Activated CD4-positive, CD25-positive, alpha-beta regulatory T cell treated with anti-CD3 and anti-CD28 coated beads, Interleukin-2, amount 50 U/mL, for 72 hours (primary cell): Measurements from ENCODE around the gene MAPK8IP2.
"Not testable (repeated sequence)": the region's sequence is repeated elsewhere in the genome, so short reads cannot be mapped to it uniquely, and the experiment has no call there.

ENCODE experiments used
- DNase-seq: peaks from one replicate; pipeline ENCODE4 v3.0.0; 2021

Gene MAPK8IP2

DNA sequence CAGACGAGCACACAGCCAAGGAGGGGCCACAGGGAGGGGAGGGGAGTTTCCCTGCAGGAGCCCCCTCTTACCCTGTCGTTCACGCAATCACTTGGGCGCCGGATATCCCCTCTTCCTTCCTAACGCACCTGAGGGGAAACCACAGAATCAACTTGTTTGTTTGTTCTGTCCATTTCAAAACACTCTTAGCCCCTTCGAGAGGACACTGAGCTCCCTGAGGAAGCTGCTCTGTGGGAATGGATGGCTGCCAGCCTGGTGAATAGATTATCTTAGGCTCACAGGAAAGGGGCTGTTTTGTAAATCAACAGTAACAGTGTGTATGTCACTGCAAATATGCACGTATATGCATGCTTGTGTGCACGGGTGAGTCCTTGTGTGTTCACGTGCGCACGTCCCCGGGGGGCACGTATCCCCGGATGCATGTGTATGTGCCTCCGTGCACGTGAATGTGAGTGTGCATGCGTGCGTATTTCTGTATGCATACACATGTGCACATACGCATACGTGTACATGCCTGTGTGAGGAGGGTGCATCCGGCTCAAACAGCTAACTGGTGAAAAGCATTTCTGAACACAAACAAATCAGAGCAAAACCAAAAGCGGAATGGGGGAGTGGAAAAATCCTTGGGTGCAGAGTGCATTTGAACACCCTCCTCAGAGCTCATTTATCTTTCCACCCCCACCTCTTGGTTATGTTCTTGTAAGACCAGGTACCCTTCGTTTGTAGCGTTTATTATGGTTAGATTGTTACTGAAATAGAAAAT, 20.2 kb downstream of the MAPK8IP2 start:
- peak; percentile 54 for DNase-seq

DNA sequence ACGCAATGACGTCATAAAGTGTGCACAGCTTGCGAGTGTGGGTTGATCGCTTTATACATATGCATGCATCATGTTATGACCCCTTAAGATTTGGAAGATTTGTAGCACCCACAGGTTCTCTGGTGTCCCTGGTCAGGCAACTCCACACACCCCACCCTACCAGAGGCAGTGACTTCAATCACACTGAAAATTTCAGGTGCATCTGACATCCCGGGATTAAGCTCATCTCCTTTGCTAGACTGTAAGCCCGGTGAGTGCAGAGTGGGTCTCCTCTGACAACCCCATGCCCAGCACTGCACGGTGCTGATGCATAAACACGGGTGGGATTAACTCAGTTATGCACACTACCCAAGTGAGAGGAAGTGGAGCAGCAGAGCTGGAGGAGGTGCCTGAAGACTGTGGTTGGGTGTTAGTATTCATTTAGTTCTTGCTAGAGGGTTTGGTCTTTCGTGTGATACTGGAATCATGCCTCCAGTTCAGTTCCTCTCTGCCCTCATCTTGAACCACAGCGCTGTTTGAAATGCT, 20.8 kb downstream of the MAPK8IP2 start:
- peak; percentile 51 for DNase-seq

DNA sequence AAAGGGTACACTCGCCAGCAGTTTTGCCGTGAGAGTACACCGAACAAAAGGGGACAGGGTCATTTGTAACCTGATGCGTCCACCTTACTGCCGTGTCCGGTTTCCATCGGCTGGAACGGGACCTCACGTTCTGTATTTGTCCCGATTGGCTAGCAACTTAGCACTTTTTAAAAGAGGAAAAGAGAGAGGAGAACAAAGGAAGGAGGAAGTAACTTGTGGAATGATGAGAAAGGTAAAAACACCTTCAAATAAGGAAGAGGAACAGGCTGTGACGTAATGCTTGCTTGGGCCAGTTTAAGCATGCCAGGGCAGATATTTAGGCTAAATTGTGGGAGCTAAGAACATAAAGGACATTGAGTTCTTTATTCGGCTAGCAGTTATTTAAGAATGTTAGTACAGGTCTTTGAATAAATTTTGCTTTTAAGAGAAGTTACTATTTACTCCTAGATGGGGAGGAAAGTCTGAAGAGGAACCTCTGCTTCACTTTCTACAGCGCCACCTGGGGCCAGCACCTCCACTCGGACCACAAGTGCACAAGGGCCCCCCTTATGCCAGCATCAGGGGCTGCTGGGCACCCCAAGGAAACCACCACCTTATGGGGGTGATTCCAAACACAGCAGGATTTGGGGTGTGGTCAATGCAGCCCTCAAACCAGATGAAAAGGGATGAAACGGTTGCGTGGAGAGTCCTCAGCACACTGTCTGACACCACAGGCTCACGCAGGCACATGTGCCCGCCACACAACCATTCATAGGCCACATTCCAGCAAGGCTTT, 21.5 kb downstream of the MAPK8IP2 start:
- peak; percentile 37 for DNase-seq

DNA sequence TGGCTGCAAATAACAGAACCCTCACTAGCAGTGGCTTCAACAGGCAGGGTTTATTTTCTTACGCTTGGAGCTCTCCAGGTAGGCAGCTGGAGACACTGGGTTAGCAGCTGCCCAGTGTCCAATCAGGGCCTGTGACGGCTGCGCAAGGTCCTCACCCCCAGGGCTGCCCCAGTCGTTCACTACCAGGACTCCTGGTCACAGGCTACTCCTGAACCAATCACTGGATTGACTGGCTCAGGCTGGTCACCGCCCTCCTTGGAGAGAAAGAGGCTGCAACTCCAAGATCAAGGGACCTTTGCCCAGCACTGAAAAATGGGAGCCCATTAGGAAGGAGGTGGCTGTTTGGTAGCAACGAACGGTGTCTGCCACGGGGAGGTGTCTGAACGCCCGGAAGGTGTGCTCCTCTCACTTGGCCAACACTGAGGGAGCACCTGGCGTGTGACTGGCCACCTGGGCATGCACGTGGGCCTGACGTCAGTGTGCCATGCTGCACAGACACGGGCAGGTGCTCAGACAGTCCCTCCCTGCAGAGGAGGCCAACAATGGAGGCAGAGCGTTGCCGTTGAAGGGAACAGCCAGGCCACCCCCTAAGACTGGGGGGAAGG, 22.2 kb downstream of the MAPK8IP2 start:
- peak; percentile 26 for DNase-seq

DNA sequence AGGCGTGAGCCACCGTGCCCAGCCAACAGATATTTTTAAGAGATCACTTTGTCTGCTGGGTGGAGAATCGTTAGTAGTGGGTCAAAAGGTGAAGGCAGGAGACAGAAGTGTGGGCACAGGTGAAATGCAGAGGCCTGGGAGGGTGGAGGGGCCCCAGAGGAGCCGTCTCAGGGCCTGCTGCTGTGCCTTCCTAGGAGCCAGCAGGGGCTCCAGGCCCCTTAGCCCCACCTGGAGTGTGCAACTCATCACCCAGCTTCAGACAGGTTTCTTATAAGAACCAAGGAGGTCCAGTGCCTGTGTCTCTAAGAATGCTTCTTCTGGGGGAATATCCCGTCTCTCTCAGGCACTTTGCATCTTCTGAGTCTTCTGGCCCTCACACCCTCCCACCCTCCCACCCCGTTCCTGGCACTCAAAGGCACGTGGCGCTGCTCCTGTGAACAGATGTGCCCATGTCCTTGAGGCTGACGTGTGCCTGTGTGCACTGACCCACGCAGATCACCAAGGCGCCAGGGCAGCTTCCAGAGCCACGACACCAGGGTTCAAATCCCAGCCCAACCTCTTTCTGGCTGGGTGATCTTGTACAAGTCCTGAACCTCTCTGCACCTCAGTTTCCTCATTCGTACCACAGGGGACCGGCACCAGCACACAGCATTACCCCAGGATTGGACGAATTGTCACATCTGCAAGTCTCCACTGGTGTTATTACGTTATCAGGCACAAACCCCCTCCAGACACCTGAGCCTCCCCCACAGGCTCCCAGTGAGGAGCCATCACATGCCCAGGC, 23.9 kb downstream of the MAPK8IP2 start:
- DNase-seq, result peak; percentile 28

DNA sequence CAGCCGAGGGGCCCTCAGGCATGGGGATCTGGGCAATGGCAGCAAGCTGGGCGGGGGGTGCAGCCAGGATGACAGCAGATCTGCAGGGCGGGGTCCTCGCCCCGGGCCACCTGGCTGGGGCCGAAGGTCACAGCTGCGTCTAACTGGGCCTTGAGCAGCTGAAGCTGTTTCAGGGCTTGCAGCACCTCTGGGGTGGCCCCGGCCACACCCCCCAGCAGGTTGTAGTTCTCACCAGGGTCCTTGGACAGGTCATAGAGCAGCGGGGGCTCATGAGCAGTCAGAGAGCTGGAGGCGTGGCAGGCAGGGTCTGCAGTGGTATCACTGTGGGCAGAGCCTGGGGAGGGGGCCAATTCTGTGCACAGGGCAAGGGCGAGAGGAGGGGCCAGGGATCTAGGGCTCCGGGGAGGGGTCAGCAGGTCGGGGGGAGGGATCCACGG, 24.6 kb downstream of the MAPK8IP2 start:
- peak; percentile 28 for DNase-seq

DNA sequence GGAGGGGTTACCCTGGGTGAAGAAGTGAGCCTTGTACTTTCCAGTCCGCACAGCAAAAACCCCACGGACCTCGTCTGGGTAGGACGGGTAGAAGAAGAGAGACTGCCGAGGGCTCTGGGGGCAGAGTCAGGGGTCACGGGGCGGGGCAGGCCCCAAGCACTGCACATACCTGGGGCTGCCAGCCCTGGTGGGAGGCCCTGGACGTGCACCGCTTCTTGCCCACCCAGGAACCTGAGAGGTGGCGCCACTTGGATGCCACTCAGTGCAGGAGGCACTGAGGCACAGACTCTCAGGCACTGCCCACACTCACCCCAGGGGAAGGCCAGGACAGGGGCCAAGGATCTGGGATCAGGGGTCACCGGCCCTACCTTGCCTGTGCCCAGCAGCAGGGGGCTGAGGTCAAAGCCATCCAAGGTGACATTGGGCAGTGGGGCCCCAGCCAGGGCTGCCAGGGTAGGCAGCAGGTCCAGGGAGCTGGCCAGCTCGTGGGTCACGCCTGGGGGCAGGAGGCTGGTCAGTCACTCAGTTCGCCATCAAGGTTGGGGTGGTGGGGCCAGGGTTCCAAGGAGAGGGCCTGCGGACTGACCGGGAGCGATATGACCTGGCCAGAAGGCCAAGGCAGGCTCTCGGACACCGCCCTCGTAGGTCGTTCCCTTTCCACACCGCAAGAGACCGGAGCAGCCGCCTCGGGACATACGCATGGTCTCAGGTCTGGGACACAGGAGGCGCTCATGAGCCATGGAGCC, 25.1 kb downstream of the MAPK8IP2 start:
- DNase-seq, result peak; percentile 29

DNA sequence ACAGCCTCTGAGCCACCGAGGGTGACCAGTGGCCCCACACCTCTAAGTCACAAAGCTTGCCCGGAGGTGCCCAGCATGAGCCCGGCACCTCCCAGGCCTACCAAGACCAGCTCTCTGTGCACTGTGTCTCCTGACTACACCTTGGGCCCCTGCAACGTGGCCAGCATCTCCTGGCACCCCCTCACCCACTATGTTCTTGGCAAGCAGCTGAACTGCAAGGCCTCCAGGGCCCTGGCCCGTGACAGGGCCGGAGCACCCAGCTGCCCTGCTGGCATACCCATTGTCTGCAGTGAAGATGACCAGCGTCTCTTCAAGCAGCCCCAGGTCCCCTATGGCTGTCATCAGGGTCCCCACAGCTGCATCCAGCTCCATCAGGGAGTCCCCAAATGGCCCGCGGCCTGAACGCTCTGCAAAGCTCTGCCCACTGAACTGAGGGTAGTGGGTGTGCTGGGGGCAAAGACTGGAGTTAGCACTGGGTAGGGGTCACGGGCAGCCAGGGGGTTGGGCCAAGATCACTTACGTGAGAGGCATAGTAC, 25.8 kb downstream of the MAPK8IP2 start:
- no peak for DNase-seq

DNA sequence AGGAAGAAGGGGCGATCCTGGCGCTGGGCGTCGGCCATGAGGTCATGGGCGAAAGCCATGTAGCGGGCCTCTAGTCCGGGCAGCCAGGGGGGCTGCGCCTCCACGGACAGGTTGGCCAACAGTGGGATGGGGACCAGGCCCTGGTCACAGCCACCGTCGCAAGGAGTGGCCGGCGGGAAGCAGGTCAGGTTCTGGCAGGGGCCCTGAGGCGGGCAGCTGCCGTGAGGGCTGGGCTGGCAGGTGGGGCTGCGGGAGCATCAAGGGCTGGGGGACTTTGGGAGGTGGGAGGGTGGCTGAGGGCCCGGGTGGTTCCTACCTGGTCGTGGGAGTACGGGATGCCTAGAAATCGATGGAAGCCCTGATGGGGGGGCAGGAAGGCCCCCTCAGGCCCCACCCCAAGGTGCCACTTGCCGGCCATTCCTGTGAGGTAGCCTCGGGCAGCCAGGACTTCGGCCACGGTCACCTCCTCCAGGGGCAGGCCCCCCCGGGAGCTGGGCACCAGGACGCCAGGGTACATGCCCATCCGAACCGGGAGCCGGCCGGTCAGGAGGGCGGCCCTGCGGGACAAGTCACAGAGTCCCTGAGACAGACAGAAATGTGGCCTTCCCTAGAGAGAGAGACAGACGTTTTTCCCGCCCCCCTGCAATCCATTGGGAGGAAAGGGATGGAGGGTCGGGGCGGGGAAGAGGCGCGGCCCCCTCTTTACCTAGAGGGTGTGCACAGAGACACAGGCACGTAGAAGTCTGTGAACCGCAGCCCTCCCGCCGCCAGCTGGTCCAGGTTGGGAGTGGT, 26.5 kb downstream of the MAPK8IP2 start:
- DNase-seq, result peak; percentile 29

DNA sequence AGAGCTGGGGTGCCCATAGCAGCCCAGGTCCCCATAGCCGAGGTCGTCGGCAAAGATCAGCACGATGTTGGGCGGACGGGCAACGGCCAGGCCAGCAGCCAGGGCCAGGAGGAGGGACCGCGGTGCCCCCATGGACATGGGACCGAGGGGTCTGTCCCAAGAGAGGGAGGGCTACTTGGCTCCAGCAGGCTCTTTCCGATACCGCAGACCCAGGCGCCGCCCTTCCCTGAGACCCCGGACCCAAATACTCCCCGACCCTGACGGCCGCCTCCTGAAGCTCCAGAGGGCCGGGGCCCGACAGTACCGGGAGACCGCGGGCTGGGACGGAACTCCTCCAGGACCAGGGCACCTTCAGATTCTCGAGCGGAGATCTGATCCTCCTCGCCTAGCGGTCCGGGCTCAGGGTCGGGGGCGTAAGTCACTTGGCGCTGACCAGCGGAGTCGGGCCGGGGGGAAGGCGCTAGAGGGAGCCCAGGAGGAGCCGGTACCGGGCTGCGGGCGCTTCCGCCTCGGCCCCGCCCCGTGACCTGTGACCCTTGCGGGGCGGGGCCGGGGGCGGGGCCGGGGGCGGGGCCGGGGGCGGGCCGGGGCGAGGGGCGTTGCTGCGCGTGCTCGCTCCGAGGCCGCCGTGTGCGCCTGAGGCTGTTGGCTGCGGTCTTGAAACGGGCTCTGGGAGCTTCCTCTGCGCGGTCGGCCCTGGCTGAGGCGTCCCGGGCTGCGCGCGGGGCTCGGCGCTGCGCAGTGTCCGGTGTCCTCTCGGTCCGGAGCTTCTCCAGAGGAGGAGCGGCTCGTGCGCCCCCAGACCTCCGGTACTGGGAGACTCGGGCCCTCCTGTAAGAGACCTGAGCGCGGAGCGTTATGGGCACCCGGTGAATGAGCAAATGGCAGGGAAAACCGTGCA, 27.3 kb downstream of the MAPK8IP2 start, which contains the start of gene ARSA:
Gene ARSA (minus strand): TSS at position 511 of the 901 bp plus-strand sequence. CDS start 373 bp downstream, at position 138.
- peak; percentile 76 for DNase-seq

DNA sequence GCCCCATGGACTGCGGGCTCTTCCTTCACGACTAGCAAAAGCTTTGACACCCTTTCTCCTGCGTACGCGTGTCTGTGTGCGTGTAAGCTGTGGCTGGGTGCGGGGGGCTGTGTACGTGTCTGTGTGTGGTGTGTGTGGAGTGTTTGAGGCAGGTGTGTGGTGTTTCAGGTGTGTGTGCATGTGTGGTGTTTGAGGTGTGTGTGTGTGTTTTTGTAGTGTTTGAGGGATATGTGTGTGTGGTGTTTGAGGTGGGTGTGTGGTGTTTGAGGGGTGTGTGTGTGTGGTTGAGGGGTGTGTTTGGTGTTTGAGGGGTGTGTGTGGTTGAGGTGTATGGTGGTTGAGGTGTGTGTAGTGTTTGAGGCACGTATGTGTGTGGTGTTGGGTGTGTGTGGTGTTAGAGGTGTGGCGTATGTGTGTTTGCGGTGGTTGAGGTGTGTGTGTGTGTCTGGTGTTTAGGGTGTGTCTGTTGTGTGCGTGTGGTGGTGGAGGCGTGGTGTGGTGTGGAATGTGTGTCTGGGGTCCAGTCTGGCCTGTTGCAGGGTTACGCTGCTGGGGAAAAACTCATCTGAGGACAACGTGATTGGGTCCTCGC, 28.0 kb downstream of the MAPK8IP2 start:
- peak; percentile 44 for DNase-seq

DNA sequence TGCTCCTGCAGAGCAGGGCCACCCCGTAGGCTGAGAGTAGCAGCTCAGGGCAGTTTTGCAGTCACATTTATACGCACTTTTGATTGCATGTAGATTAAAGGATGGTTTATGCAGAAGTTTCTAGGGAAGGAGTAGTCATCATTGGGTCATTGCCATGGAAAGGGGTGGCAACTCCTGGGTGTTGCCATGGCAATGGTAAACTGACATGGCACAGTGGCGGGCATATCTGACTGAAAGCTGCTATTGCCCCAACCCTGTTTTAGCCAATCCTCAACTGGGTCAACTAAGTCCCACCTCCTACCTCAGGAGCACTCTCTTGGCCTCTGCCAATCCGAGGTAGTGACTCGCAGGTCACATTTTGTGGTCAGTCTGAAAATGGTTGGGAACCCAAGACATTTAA, 29.8 kb downstream of the MAPK8IP2 start:
- no peak for DNase-seq

DNA sequence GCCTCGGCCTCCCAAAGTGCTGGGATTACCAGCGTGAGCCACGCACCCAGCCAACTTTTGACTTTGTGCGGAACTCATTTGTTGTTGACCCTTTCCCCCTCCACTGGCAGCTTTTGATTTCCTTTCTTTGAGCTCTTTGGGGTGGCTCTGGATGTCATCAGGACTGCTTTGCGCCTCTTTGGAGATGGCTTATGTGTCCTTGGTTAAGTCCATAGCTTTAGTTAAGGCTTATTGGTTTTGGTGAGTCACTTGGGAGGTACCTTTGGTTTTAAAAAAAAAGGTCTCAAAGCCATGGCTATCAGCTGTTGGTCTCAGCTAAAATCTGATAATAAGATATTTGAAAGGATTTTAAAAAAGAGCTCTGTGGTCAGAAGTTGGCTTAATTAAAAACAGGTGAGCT, 32.5 kb downstream of the MAPK8IP2 start:
- DNase-seq, result no peak

DNA sequence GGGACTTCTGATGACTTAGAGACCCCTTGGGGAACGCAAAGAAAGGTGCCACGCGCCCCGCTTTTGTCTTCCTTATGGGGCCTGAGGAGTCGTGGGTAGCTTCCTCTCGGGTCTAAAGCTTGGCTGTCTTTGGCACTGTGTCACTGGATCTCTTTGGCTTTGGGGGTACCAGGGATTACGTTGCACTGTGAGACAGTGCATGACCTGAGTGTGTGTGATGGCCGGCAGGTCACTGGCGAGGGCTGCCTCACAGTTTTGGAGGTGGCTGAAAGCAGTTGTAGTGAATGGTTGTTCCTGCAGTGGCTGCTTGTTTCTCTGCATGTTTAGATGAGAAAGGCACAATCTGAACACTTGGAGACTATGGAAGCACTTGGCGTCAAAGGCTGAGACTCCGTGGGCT, 33.2 kb downstream of the MAPK8IP2 start:
- no peak for DNase-seq

DNA sequence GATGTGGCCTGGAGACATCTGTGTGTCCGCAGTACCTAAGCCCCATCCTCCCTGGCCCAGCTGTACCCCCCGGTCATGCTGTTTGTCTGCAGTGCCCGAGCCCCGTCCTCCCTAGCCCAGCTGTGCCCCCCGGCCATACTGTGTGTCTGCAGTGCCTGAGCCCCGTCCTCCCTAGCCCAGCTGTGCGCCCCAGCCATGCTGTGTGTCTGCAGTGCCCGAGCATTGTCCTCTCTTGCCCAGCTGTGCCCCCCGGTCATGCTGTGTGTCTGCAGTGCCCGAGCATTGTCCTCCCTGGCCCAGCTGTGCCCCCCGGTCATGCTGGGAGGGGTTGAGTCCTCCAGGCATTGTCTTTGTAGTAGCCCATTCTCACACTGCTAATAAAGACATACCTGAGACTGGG, 35.0 kb downstream of the MAPK8IP2 start:
- DNase-seq, result no peak

DNA sequence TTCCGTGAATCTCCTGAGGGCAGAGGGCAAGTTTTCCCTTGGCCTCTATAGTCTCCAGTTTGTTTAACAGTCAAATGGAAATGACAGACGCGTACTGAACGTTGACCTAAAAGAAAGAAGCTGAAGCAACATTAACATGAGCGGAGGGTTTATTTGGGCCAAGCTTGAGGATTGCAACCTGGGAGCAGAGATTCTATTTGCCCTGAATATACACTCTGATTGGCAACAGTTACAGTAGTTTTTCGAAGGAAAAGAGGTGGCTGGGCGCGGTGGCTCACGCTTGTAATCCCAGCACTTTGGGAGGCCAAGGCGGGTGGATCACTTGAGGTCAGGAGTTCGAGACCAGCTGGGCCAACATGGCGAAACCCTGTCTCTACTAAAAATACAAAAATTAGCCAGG, 39.7 kb downstream of the MAPK8IP2 start:
- not testable (repeated sequence) for DNase-seq

DNA sequence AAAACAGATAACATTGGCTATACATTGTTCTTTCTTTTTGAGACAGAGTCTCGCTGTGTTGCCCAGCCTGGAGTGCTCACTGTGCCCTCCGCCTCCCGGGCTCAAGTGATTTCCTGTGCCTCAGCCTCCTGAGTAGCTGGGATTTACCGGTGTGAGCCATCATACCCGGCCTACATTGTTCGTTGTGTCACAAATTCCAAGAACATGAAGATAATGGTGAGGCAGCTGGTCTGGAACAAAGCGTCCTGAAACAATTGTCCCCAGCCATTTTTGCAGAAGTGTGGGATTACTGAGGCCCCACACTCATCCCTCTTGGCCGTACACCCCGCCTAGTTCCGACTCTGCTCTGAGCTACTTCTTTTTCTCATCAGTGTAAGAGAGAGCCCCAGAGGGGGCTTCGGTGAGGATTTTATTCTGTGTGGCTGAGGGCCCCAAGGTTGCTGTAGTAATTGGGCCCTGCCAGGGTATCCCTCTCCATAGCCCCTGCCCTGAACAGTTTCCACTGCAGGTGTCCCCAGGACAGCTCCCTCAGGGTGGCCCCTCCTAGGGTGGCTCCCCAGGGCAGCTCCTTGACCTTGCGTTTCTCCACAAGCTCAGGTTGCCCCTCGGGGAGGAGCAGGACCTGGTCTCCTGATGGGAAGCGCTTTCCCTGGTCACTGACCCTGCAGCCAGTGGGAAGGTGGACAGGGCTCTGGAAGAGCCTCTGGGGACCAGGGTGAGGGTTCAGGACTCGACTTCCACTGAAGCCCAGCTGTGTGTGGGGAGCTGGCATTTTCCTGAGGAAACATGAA, 40.5 kb downstream of the MAPK8IP2 start:
- DNase-seq, result no peak
